Activated naive CD8-positive, alpha-beta T cell treated with anti-CD3 and anti-CD28 coated beads, Interleukin-2, amount 50 U/mL, for 16 hours (primary cell): Measurements from ENCODE around the gene RAD17.
"Not testable (repeated sequence)": the region's sequence is repeated elsewhere in the genome, so short reads cannot be mapped to it uniquely, and the experiment has no call there.

Experiments used
- DNase-seq: peaks from one replicate; pipeline ENCODE4 v3.0.0-alpha.2; 2020; ENCODE audit warnings: low read depth, low spot score

RAD17 gene

DNA sequence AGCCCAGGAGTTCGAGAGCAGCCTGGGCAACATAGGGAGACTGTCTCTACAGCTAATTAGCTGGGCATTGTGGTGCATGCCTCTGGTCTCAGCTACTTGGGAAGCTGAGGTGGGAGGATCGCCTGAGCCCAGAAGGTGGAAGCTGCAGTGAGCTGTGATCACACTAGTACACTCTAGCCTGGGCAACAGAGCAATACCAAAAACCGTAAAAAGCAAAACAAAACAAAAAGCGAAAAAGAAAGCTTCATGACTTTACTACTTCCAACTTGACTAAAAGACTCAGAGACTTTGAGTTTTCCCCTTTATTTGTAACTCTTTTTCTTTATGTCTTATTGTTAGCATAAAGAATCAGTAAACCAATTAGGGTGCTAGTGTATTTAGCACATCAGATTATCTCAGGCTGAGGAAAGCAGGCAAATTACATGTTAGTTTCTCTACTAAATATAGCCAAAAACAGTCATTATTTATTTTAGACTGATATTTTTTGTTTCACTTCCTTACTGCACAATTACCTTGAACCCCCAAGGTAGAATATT, 5.4 kb downstream of the RAD17 start:
- DNase-seq, result no peak

- DNase-seq, result no peak
Observed at GRCh38 chr5:69378376-69378775, 8.8 kb downstream of the RAD17 start.

DNA sequence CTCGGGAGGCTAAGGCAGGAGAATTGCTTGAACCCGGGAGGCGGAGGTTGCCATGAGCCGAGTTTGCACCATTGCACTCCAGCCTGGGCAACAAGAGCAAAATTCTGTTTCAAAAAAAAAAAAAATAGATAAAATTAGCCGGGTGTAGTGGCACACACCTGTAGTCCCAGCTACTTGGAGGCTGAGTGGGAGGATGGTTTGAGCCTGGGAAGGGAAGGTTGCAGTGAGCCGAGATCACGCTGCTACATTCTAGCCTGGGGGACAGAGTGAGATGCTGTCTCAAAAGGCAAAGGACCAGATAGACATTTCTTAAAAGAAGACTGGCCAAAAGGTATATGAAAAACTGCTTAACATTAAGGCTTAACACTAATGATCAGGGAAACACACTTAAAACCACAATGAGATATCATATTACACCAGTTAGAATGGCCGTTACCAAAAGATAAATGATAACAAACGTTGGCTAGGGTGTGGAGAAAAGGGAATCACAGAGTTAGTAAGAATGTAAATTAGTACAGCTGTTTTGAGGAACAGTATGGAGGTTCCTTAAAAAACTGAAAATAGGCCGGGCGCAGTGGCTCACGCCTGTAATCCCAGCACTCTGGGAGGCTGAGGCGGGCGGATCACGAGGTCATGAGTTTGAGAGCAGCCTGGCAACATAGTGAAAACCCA, 35.2 kb downstream of the RAD17 start:
- no peak for DNase-seq

GRCh38 chr5:69414885-69415583, 45.4 kb downstream of the RAD17 start, which contains the start of gene MARVELD2:
MARVELD2 (plus strand) TSS chr5:69415116; CDS start chr5:69419386, 4,270 bp downstream.
- peak; percentile 8 for DNase-seq

DNA sequence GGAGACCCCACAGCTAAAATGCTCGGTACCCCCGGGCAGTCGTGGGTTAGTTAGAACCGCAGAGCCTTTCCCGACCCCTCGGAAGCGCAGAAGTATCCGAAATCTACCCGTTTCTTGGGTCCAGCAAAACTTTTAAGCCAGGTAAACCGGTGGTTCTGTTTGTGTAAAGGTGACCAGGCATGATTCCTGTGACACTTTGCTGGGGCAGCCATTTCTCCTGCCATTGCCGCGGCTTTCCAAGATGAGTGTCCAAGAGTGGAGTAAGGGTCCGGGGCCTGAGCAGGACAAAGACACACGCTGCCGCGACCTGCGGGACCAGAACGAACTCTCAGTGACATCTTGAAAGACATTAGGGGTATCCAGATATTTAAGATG, 46.0 kb downstream of the RAD17 start:
- DNase-seq, result no peak

GRCh38 chr5:69416180-69416579, 46.6 kb downstream of the RAD17 start:
- no peak for DNase-seq

DNA sequence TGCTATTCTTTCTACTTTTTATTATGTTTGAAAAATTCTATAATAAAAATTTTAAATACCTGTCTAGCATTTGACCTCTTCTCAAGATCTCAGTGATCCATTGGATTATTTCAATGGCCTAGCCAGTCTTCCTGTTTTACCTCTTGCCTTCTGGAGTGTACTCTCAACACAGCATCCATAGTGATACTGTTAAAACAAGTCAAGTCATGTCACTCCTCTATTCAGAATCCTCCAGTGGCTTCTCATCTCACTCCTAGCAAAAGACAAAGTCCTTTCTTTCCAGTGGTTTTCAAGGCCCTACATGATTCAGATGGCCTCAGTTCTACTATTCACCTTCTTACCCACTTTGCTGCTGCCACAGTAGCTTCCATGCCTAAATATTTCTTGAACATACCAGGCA, 47.1 kb downstream of the RAD17 start:
- DNase-seq, result no peak

GRCh38 chr5:69418554-69418953, 48.9 kb downstream of the RAD17 start:
- DNase-seq, result no peak

DNA sequence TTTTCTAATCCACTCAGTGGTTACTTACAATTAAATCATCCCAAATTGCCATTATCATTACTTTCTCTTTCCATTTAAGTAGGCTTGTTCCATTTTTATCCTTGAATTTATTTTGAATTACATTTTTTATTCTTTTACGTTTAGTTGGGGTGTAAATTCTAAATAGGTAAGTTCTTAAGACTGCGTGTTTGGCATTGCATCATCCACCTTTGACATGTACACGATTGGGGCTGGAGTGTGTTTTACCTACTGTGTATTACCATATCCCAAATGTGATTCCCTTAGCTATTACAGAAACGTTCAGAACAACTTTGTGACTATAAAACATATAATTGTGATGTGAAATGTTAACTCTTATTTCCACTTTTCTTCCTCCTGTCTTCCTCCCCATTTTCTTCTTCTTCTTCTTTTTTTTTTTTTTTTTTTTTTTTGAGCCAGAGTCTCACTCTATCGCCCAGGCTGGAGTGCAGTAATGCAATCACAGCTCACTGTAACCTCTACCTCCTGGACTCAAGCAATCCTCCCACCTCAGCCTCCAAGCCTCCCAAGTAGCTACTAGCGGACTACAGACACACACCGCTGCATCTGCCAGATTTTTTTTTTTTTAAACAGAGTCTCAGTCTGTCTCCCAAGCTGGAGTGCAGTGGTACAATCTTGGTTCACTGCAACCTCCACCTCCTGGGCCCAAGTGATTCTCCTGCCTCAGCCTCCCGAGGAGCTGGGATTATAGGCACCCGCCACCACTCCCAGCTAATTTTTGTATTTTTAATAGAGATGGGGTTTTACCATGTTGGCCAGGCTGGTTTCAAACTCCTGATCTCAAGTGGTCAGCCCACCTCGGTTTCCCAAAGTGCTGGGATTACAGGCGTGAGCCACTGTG, 62.0 kb downstream of the RAD17 start:
- DNase-seq, result no peak

DNA sequence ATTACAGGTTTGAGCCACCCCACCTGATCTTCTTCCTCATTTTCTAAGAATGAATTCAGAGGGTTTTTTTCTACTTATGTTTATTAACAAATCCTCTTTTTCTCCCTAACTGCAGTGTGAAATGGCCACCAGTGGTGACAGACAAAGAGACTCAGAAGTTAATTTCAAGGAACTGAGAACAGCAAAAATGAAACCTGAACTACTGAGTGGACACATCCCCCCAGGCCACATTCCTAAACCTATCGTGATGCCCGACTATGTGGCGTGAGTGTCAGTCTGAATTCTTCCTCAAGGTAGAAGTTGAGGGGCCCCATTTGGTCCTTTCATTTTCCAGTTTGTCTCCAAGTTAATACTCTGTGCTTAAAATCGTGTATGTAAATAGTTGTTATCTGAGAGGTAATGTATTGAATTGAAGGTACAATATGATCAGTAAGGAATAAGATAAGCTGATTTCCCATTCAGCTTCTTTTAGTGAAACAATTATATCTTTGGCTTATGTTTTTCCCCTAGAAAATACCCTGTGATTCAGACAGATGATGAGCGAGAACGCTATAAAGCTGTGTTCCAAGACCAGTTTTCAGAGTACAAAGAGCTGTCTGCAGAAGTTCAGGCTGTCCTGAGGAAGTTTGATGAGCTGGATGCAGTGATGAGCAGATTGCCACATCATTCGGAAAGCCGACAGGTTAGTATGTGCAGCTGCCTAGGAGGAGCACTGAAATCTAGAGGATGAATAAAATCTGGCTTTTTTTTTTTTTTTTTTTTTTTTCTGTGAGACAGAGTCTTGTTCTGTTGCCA, 63.0 kb downstream of the RAD17 start:
- no peak for DNase-seq

- not testable (repeated sequence) for DNase-seq
Observed at GRCh38 chr5:69435276-69435884, 65.8 kb downstream of the RAD17 start.

GRCh38 chr5:69444127-69444754, 74.6 kb downstream of the RAD17 start:
- no peak for DNase-seq

GRCh38 chr5:69449511-69449910, 79.9 kb downstream of the RAD17 start:
- DNase-seq, result no peak

- no peak for DNase-seq
Observed at GRCh38 chr5:69450116-69450515, 80.5 kb downstream of the RAD17 start.

DNA sequence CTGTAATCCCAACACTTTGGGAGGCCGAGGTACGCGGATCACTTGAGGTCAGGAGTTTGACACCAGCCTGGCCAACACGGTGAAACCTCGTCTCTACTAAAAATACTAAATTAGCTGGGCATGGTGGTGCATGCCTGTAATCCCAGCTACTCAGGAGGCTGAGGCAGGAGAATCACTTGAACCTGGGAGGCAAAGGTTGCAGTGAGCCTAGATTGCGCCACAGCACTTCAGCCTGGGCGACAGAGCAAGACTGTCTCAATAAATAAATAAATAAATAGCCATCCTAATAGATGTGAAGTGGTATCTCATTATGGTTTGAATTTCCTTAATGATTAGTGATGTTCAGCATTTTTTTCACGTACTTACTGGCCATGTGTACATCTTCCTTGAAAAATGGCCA, 80.9 kb downstream of the RAD17 start:
- DNase-seq, result not testable (repeated sequence)

DNA sequence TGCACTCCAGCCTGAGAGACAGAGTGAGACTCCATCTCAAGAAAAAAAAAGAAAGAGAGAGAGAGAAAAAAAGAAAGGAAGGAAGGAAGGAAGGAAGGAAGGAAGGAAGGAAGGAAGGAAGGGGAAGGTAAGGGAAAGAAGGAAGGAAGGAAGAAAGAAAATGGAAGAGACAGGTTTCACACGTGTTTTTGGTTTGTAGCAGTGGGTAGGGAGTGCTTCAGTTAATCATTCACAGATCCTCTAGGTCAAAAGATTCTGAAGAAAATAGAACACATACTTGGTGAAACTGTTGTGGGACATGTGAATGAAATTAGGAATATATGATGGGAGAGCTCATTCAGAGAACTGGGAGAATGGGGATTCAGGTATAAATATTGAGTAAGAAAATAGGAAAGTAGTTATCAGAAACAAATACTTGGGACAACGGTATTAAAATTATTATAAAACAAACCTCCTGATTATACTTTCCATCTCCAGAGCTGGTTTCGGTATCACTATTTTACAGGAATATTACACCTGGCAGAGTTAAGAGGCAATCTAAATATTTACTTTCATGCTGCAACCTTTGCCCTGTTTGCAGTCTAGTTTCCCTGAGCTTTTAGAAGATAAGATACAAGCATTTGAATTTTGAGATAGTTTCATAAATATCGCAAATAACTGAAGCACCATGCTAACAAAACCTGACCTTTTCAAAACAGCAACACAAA, 82.5 kb downstream of the RAD17 start:
- no peak for DNase-seq

DNA sequence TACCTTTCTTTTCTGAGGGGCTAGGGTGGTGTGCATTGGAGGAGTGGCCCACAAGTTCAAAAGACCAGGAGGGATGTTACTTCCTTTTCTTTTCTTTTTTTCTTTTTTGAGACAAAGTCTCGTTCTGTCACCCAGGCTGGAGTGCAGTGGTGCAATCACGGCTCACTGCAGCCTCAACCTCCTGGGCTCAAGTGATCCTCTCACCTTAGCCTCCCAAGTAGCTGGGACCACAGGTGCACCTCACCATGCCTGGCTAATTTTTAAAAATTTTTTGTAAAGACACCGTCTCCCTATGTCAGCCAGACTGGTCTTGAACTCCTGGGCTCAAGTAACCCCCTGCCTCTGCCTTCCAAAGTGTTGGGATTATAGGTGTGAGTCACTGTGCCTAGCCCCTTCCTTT, 83.9 kb downstream of the RAD17 start:
- DNase-seq, result not testable (repeated sequence)

- no peak for DNase-seq
Observed at GRCh38 chr5:69454460-69455249, 85.0 kb downstream of the RAD17 start.

DNA sequence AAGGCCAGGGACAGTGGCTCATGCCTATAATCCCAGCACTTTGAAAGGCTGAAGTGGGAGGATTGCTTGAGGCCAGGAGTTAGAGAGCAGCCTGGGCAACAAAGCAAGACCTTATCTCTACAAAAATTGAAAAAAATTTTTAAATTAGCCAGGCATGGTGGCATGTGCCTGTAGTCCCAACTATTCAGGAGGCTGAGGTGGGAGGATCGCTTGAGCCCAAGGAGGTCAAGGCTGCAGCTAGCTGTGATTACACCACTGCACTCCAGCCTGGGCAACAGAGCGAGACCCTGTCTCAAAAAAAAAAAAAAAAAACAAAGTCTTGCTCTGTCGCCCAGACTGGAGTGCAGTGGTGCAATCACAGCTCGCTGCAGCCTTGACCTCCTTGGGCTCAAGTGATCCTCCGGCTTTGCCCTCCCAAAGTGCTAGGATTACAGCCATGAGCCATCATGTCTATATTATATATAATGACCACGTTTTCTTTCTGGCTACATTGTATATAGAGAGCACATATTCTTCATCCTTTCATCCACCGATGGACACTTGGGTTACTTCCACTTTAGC, 85.9 kb downstream of the RAD17 start:
- DNase-seq, result not testable (repeated sequence)
